Thyroid gland (tissue), 4 donors: ENCODE measurements around the gene CEP192. TPM values are rescaled to one million over a fixed set of nuclear protein-coding genes. Genes with fewer than 3 reads are reported as not detected.

ENCODE experiments used
- DNase-seq, 2 donors: peaks; one replicate each; pipeline ENCODE4 v3.0.0-alpha.2; 2019
- H3K27ac ChIP-seq, 3 donors: fragments of 200-600 bp; sonication (generic); 1 replicate in 2 of 3; 2 replicates in 1 of 3; pipeline ENCODE4 v1.5.1; 2016 to 2019; ENCODE audit warnings: mild to moderate bottlenecking in 1 of 3, moderate library complexity in 1 of 3
- H3K27me3 ChIP-seq: fragments of 200-600 bp; sonication (generic); one replicate; pipeline ENCODE4 v1.5.1; 2019
- H3K36me3 ChIP-seq, 2 donors: fragments of 200-600 bp; sonication (generic); one replicate each; pipeline ENCODE4 v1.5.1; 2016 to 2019
- H3K4me1 ChIP-seq, 2 donors: fragments of 200-600 bp; sonication (generic); one replicate each; pipeline ENCODE4 v1.5.1; 2017 to 2019
- H3K4me3 ChIP-seq, 3 donors: fragments of 200-600 bp; sonication (generic); replicated peaks in 1 of 3; 1 replicate in 2 of 3; 2 replicates in 1 of 3; pipeline ENCODE4 v1.5.1; 2016; ENCODE audit warnings: mild to moderate bottlenecking in 1 of 3
- H3K9me3 ChIP-seq: fragments of 200-600 bp; sonication (generic); one replicate; pipeline ENCODE4 v1.5.1; 2017
- POLR2A ChIP-seq, 2 donors: fragments of 450-650 bp; IDR thresholded peaks; one replicate each; pipeline ENCODE4 v1.6.1; 2017; ENCODE audit warnings: antibody characterized with exemption in 2 of 2, mild to moderate bottlenecking in 2 of 2, moderate library complexity in 1 of 2
- WGBS, 2 donors: methylation state at CpG; one replicate each; pipeline ENCODE4 v1.1.5; 2017; 5-methylcytosine and 5-hydroxymethylcytosine counted together
- intact Hi-C: fragments of 100-400 bp; cut with DNase I; formaldehyde crosslinking; loops from one replicate; pipeline ENCODE4 v1.15.1; 2023
- total RNA-seq, 4 donors: library from RNA; depleted of rRNA; stranded (reverse); fragments of >200 nt; gene quantifications; one replicate each; pipeline ENCODE4 v1.2.3, GENCODE V29; 2016
- TF ChIP-seq, protein P1 (sequence below), 6 experiments: fragments of 200-600 bp in 3 of 6; fragments of 450-650 bp in 3 of 6; sonication (generic) in 3 of 6; IDR thresholded peaks; one replicate each; pipeline ENCODE4 v1.5.1; 2016 to 2019; ENCODE audit warnings: antibody characterized with exemption in 6 of 6, mild to moderate bottlenecking in 2 of 6, inconsistent platforms in 1 of 6, moderate library complexity in 1 of 6

Gene CEP192
- total RNA-seq, 4 donors from 2014 or later = 23.8 to 36.0 (median 32.2) TPM

DNA sequence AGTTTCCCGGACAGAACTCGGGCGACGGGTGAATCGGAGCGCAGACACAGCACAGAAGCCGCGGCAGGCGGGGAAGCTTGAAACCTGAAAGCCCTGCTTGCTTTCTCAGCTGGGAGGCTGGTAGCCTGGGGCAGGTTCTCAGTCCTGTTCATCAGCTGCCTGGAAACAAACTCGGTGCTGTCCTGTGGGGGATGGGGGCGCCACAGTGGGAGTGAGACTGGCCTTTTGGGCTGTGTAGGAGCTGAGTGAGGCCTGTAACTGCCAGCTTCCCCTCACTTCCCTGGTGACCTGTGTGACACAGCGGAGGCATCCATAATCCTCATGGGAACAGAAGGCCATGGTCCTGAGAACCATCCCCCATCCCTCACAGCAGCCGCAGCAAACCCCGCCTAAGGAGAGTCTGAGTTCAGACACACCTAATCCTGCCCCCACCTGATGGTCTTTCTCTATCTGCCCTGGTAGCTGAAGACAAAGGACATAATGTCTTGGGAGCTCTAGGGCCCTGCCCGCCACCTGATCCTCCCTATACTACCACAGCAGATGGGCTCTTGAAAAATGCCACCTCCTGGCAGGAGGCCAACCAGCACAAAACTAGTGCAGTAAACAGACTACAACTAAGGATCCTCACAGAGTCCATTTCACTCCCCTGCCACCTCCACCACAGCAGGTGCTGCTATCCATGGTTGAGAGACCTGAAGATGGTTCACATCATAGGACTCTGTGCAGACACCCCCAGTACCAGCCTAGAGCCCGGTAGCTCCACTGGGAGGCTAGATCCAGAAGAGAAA lies 174.7 kb downstream of the CEP192 start:
- Histone ChIP-seq H3K4me3 (no peak overlapping the region), H3K9me3 (no peaks in the 10 kb centered on the region), H3K27me3 (no peaks in the 10 kb centered on the region), H3K36me3 (no peaks in the 10 kb centered on the region), H3K27ac (no peak overlapping the region), H3K4me1 (no peaks in the 10 kb centered on the region)
- no peak for DNase-seq
- no peak for TF ChIP-seq POLR2A (IDR thresholded peaks at IDR 0.05)
- TF ChIP-seq, protein P1, sequence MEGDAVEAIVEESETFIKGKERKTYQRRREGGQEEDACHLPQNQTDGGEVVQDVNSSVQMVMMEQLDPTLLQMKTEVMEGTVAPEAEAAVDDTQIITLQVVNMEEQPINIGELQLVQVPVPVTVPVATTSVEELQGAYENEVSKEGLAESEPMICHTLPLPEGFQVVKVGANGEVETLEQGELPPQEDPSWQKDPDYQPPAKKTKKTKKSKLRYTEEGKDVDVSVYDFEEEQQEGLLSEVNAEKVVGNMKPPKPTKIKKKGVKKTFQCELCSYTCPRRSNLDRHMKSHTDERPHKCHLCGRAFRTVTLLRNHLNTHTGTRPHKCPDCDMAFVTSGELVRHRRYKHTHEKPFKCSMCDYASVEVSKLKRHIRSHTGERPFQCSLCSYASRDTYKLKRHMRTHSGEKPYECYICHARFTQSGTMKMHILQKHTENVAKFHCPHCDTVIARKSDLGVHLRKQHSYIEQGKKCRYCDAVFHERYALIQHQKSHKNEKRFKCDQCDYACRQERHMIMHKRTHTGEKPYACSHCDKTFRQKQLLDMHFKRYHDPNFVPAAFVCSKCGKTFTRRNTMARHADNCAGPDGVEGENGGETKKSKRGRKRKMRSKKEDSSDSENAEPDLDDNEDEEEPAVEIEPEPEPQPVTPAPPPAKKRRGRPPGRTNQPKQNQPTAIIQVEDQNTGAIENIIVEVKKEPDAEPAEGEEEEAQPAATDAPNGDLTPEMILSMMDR (IDR thresholded peaks at IDR 0.05) = no peak
- intact Hi-C loops = no loop called here
- 88 to 90% methylated on average over 16 of the region's 16 CpGs for WGBS, 2 donors

DNA sequence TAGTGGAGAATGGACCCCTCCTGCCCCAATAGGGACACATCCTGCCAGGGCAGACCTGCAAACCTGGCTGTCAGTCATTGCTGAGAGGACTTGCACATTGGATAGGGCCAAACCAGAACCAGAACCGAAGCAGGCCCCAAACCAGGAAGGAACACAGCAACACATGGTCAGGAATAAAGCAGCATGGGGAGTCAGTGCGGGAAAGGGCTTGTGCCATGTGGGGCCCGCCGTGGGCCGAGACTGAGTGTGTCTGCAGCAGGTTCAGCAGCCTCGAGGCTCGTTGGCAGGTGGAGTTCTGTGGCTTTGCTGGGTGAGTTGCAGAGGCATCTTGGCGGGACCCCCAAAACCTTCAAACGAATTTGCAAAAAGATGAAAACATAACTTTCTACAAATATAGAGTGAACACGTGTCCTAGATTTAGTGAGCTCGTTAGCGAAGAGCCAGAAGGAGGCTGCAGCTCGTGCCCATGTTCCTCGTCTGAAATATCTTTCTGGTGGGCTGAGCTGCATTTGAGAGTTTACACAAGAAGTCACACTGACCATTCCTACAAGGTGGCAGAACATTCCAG lies 182.5 kb downstream of the CEP192 start:
- no peaks in the 10 kb centered on the region for H3K4me1 ChIP-seq
- no peaks in the 10 kb centered on the region for H3K9me3 ChIP-seq
- 91 to 94% methylated on average over 14 of the region's 14 CpGs for WGBS, 2 donors
- no peaks in the 10 kb centered on the region for H3K27me3 ChIP-seq
- H3K27ac ChIP-seq = no peak overlapping the region
- no peak for TF ChIP-seq POLR2A (IDR thresholded peaks at IDR 0.05)
- TF ChIP-seq, protein P1 (IDR thresholded peaks at IDR 0.05) = no peak
- H3K36me3 ChIP-seq = no peaks in the 10 kb centered on the region
- no peak for DNase-seq
- intact Hi-C loops = no loop called here
- no peak overlapping the region for H3K4me3 ChIP-seq

Other genes starting within 250 kb of the CEP192 start
- gene PTPN2, start 107.1 kb upstream of the CEP192 start, total RNA-seq = 10 to 100 TPM; 33.1 to 45.3 (median 37.7) TPM
- gene SEH1L, start 43.4 kb upstream of the CEP192 start, total RNA-seq = 10 to 100 TPM; 26.8 to 48.6 (median 34.9) TPM
- 10 to 100 TPM; 23.7 to 35.7 (median 29.7) TPM for gene LDLRAD4, start 227.4 kb downstream of the CEP192 start, total RNA-seq